Posterior cingulate gyrus (tissue), 11 donors: ENCODE results near the gene PRR35.

Source experiments
- DNase-seq, 10 donors: peaks; one replicate each; pipeline versions ENCODE4 v3.0.0 to v3.0.0-alpha.2; 2020 to 2021; ENCODE audit warnings: mixed read lengths in 3 of 10
- intact Hi-C: fragments of 100-400 bp; cut with DNase I; formaldehyde crosslinking; loops from one replicate; pipeline ENCODE4 v1.15.1; 2023

The PRR35 gene

GRCh38 chr16:610513-611381, 50.6 kb downstream of the PRR35 start:
- DNase-seq, result peak; percentile 56 to 96 (median 69)

DNA sequence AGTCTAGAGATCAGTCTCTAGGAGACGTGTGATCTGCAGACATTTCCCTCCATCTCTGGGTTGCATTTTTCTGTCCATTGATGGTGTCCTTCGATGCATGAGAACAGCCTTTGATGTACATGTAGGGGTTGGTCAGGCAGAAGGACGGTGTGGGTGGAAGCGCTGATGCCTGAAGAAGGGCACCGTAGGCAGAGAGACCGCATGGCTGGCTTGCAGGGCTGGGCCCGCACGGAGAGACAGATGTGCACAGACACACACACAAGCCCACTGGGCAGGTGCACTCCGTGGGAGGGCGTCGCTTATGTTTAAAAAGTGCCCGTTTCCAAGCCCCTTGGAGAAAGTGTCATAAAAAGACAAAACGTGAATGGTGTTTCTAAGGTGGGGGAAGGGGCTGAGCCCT, 54.9 kb downstream of the PRR35 start:
- DNase-seq, result peak in 2 of 10 donors; percentile 75 to 76
- intact Hi-C loops, result no loop called here

More at GRCh38 chr16:610513-611381, 50.6 kb downstream of the PRR35 start:
- intact Hi-C loops, result no loop called here
